PC-3 (cell line): ENCODE measurements around the gene ACLY.

Experiments used
- EZH2phosphoT487 ChIP-seq: fragments of 300-600 bp; sonication (generic); IDR thresholded peaks from 2 replicates; pipeline ENCODE4 v1.6.1; 2018; ENCODE audit warnings: mild to moderate bottlenecking, antibody characterized with exemption, low read length, borderline replicate concordance
- TF ChIP-seq, protein P1 (sequence below): fragments of 300-600 bp; sonication (generic); conservative IDR thresholded peaks from 2 replicates; pipeline ENCODE4 v1.5.1; 2017; ENCODE audit warnings: antibody characterized with exemption, low read depth, mild to moderate bottlenecking, low read length

- TF ChIP-seq, protein P1, sequence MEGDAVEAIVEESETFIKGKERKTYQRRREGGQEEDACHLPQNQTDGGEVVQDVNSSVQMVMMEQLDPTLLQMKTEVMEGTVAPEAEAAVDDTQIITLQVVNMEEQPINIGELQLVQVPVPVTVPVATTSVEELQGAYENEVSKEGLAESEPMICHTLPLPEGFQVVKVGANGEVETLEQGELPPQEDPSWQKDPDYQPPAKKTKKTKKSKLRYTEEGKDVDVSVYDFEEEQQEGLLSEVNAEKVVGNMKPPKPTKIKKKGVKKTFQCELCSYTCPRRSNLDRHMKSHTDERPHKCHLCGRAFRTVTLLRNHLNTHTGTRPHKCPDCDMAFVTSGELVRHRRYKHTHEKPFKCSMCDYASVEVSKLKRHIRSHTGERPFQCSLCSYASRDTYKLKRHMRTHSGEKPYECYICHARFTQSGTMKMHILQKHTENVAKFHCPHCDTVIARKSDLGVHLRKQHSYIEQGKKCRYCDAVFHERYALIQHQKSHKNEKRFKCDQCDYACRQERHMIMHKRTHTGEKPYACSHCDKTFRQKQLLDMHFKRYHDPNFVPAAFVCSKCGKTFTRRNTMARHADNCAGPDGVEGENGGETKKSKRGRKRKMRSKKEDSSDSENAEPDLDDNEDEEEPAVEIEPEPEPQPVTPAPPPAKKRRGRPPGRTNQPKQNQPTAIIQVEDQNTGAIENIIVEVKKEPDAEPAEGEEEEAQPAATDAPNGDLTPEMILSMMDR: no peak
- no peak for TF ChIP-seq EZH2phosphoT487
These were observed 73.8 kb downstream of the ACLY start for GRCh38 chr17:41844971-41845370.
